Endothelial cell of umbilical vein (primary cell): ENCODE results near the gene HDAC10. TPM values are rescaled to one million over a fixed set of nuclear protein-coding genes. Genes with fewer than 3 reads are reported as not detected.

ENCODE experiments used
- BruUV-seq: library from RNA; stranded (reverse); fragments of 400-500 nt; replicated peaks from 2 replicates; lab custom pipeline; 2021; lab: Mats Ljungman, UMichigan
- CTCF ChIA-PET: fragments of 300-600, 350-600 bp; sonication (Branson Sonifier 250); formaldehyde crosslinking; loops from one replicate; lab custom pipeline; 2021; ENCODE audit warnings: antibody characterized with exemption, inconsistent platforms; lab: Charles Lee
- POLR2A ChIA-PET: fragments of 300-600, 350-600 bp; sonication (Branson Sonifier 250); formaldehyde crosslinking; loops from one replicate; lab custom pipeline; 2021; ENCODE audit warnings: antibody characterized with exemption, inconsistent platforms; lab: Charles Lee
- DNase-seq: peaks from one replicate; pipeline ENCODE4 v3.0.0-alpha.2; 2011; ENCODE audit warnings: low read depth, low spot score
- FAIRE-seq: peaks from 2 replicates; lab custom pipeline; 2011; peaks lifted over from hg19 to GRCh38; lab: Jason Lieb, UNC
- H2AFZ ChIP-seq: 2 replicates; pipeline ENCODE4 v1.6.0; 2012; ENCODE audit warnings: low read depth, low read length, control low read depth, inconsistent platforms
- H3K27ac ChIP-seq: 2 replicates; pipeline ENCODE4 v1.5.1; 2011; ENCODE audit warnings: low read depth, mild to moderate bottlenecking, control low read depth, low read length, moderate library complexity; ENCODE audit not compliant: insufficient read depth
- H3K27me3 ChIP-seq, 2 experiments: 2 replicates each; pipeline versions ENCODE4 v1.6.0 to v1.6.1; 2011; ENCODE audit warnings: low read length in 2 of 2, mixed read lengths in 1 of 2; ENCODE audit not compliant: control insufficient read depth in 2 of 2, insufficient read depth in 2 of 2
- H3K36me3 ChIP-seq, 2 experiments: 2 replicates in 1 of 2; 3 replicates in 1 of 2; pipeline ENCODE4 v1.5.1; 2011; ENCODE audit warnings: low read length in 2 of 2, mild to moderate bottlenecking in 1 of 2, moderate library complexity in 1 of 2; ENCODE audit not compliant: control insufficient read depth in 2 of 2, insufficient read depth in 2 of 2; ENCODE audit errors: extremely low read depth in 1 of 2
- H3K4me1 ChIP-seq: 3 replicates; pipeline ENCODE4 v1.5.1; 2011; ENCODE audit warnings: mild to moderate bottlenecking, low read length; ENCODE audit not compliant: control insufficient read depth, insufficient read depth; ENCODE audit errors: extremely low read depth
- H3K4me2 ChIP-seq: 2 replicates; pipeline ENCODE4 v1.6.1; 2011; ENCODE audit warnings: low read length, control low read depth, mixed read lengths; ENCODE audit not compliant: insufficient read depth
- H3K4me3 ChIP-seq, 3 experiments: fragments of 200-600 bp in 1 of 3; sonication (generic), shearing (Covaris generic) in 1 of 3; replicated peaks in 1 of 3; 2 replicates each; pipeline ENCODE4 v1.5.1; 2011 to 2016; ENCODE audit warnings: control low read depth in 3 of 3, low read length in 3 of 3, mild to moderate bottlenecking in 2 of 3, inconsistent platforms in 1 of 3, low read depth in 1 of 3, moderate library complexity in 1 of 3; ENCODE audit not compliant: insufficient read depth in 1 of 3
- H3K79me2 ChIP-seq: 2 replicates; pipeline ENCODE4 v1.6.0; 2012; ENCODE audit warnings: low read length, inconsistent platforms; ENCODE audit not compliant: control insufficient read depth, insufficient read depth
- H3K9ac ChIP-seq: replicated peaks from 2 replicates; pipeline ENCODE3; 2011; ENCODE audit warnings: low read length, control low read depth; ENCODE audit not compliant: insufficient read depth; ENCODE audit errors: extremely low read depth
- H3K9me1 ChIP-seq: replicated peaks from 3 replicates; pipeline ENCODE4 v1.6.0; 2011; ENCODE audit warnings: mild to moderate bottlenecking, low read length; ENCODE audit not compliant: control insufficient read depth, insufficient read depth; ENCODE audit errors: extremely low read depth
- H3K9me3 ChIP-seq: replicated peaks from 2 replicates; pipeline ENCODE4 v1.5.1; 2012; ENCODE audit warnings: low read length, inconsistent platforms; ENCODE audit not compliant: control insufficient read depth, insufficient read depth
- H4K20me1 ChIP-seq: replicated peaks from 2 replicates; pipeline ENCODE3; 2011; ENCODE audit warnings: mild to moderate bottlenecking, low read length; ENCODE audit not compliant: control insufficient read depth, insufficient read depth; ENCODE audit errors: extremely low read depth
- CTCF ChIP-seq, 2 donors: IDR thresholded peaks; 1 replicate in 1 of 2; 2 replicates in 1 of 2; pipeline ENCODE4 v1.5.1; 2011; ENCODE audit warnings: low read length in 2 of 2, mild to moderate bottlenecking in 2 of 2, moderate library complexity in 2 of 2, control low read depth in 1 of 2, inconsistent platforms in 1 of 2, low read depth in 1 of 2; ENCODE audit not compliant: insufficient read depth in 1 of 2; ENCODE audit errors: extremely low read depth in 1 of 2
- EZH2 ChIP-seq: IDR thresholded peaks from 2 replicates; pipeline ENCODE4 v1.6.1; 2012; ENCODE audit warnings: borderline replicate concordance, low read depth, mild to moderate bottlenecking, moderate library complexity, low read length, inconsistent platforms; ENCODE audit not compliant: severe bottlenecking
- FOS ChIP-seq: IDR thresholded peaks from 2 replicates; pipeline ENCODE4 v1.6.1; 2011; ENCODE audit warnings: mild to moderate bottlenecking, low read length, moderate library complexity, borderline replicate concordance; ENCODE audit not compliant: insufficient read depth
- GATA2 ChIP-seq: IDR thresholded peaks from 2 replicates; pipeline ENCODE4 v1.7.0; 2011; ENCODE audit warnings: low read depth, mild to moderate bottlenecking, moderate library complexity, mixed read lengths, low read length; ENCODE audit not compliant: insufficient read length, insufficient read depth
- JUN ChIP-seq: IDR thresholded peaks from 2 replicates; pipeline ENCODE4 v1.6.1; 2011; ENCODE audit warnings: borderline replicate concordance, low read depth; ENCODE audit not compliant: insufficient read length, insufficient read depth
- MYC ChIP-seq: IDR thresholded peaks from one replicate; pipeline ENCODE4 v1.6.1; 2011; ENCODE audit warnings: mild to moderate bottlenecking, low read depth, low read length
- POLR2A ChIP-seq: IDR thresholded peaks from 2 replicates; pipeline ENCODE4 v1.6.1; 2012; ENCODE audit warnings: low read depth, mild to moderate bottlenecking, control low read depth, low read length
- POLR2AphosphoS5 ChIP-seq: IDR thresholded peaks from 2 replicates; pipeline ENCODE4 v1.6.1; 2012; ENCODE audit warnings: low read depth, mild to moderate bottlenecking, control low read depth, low read length, moderate library complexity; ENCODE audit not compliant: insufficient read depth
- dilution Hi-C: fragments of 300-500 bp; cut with MboI; formaldehyde crosslinking; loops from one replicate; pipeline ENCODE4 v1.15.0; 2019; ENCODE audit warnings: low sequenced_read_pairs; ENCODE audit not compliant: extremely low pct_ligation_motif_present
- intact Hi-C: fragments of 100-400 bp; cut with micrococcal nuclease; formaldehyde crosslinking; loops from one replicate; pipeline ENCODE4 v1.10.0; 2022
- polyA plus RNA-seq, 4 experiments: library from polyadenylated mRNA; depleted of rRNA in 3 of 4; stranded (reverse) in 3 of 4; unstranded in 1 of 4; fragments of >200 nt; gene quantifications; 2 replicates each; pipeline versions ENCODE4 v1.2.1 to v1.2.3, GENCODE V29; 2011 to 2012; ENCODE audit warnings: missing spikeins in 1 of 4
- total RNA-seq: library from RNA; stranded (reverse); gene quantifications from 2 replicates; pipeline ENCODE4 v1.2.3, GENCODE V29; 2021
- TF ChIP-seq, protein P1 (sequence below): IDR thresholded peaks from 2 replicates; pipeline ENCODE4 v1.6.1; 2011; ENCODE audit not compliant: insufficient read depth, insufficient read length

Gene HDAC10
- total and polyA plus RNA-seq, 2 donors (not counting 3 experiments of a cell fraction or from before 2014, with no cell fraction given), result 32.6 to 47.0 TPM

- Histone ChIP-seq H3K9ac (no peak overlapping the region), H3K4me3 (no peak overlapping the region), H2AFZ (no peak overlapping the region), H3K27me3 (no peaks in the 10 kb centered on the region), H3K36me3 (peaks cover 0 to 4% of the 10 kb centered on the region in 2 experiments), H3K4me1 (peaks cover 14% of the 10 kb centered on the region), H3K79me2 (peaks cover 90% of the 10 kb centered on the region), H4K20me1 (no peaks in the 10 kb centered on the region), H3K9me3 (no peaks in the 10 kb centered on the region), H3K27ac (no peak overlapping the region), H3K4me2 (no peak overlapping the region), H3K9me1 (no peaks in the 10 kb centered on the region)
- ChIA-PET POLR2A (no interaction called here), CTCF (interaction anchor here (0.7 to 0.9 kb wide), 2 partner anchors 28 kb away, joined by 3 to 4 read pairs; no protein-coding TSS in a partner anchor)
- intact Hi-C loops (no loop called here), dilution Hi-C loops (no loop called here)
- no peak for TF ChIP-seq EZH2
- no peak for TF ChIP-seq FOS
- TF ChIP-seq JUN, result no peak
- no peak for TF ChIP-seq POLR2A
- no peak for TF ChIP-seq CTCF (IDR thresholded peaks at IDR 0.05; ENCODE audit: extremely low read depth in 1 of 2, insufficient read depth in 1 of 2, low read depth in 1 of 2, low read length in 2 of 2)
- TF ChIP-seq, protein P1, sequence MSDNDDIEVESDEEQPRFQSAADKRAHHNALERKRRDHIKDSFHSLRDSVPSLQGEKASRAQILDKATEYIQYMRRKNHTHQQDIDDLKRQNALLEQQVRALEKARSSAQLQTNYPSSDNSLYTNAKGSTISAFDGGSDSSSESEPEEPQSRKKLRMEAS, result no peak
- no peak for TF ChIP-seq POLR2AphosphoS5
- no peak for TF ChIP-seq MYC
- no peak for TF ChIP-seq GATA2
- DNase-seq (no peak), FAIRE-seq (no peak)
- no TSS peak for BruUV-seq
Measured at GRCh38 chr22:50298937-50299784, 48.1 kb upstream of the HDAC10 start.
